Activated CD4-positive, alpha-beta T cell treated with anti-CD3 and anti-CD28 coated beads, Interleukin-2, Interleukin-6, amounts not matched to agents 100 ng/mL and 50 ng/mL, durations not matched to agents 16 hours and 8 hours (primary cell): ENCODE measurements around the gene COPZ1.

ENCODE experiments used
- DNase-seq: peaks from one replicate; pipeline ENCODE4 v3.0.0-alpha.2; 2020

Gene COPZ1

DNA sequence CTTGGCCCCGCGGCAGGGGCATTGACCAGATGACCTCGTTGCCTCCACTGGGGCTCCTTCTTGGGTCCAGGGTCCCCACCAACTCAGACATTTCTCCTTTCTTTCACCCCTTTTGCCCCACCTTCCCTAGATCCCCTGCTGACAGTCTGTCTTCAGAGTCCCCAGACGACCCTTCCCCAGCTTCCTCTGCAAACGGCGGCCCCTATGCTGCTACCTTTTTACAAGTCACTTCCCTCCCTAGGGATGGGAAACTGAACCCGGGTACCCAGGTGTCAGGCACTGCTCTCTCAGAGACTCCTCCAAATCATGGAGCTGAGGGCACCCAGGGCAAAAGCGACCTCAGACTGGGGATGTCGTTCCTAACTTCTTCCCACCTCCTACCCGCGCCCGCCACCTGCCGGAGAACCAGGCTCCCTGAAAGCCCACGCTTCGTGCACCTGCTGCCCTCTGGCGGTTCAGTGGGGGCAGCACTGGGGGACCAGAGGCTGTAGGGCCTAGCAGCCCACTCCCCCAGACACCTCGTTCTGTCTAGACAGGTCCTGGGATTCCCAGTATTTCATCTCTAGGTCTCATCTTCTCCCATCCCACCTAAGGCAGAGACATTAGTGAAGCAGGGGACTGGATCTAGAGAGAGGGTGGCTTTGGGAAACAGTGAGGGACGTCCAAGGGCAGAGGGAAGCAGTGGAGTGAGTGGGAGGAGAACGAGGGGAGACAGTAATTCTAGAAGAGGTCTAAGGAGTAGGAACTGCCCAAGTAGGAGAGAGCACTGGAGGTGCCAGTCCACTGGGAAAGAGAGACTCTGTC is 54.7 kb downstream of the COPZ1 start:
- peak; percentile 93 for DNase-seq

DNA sequence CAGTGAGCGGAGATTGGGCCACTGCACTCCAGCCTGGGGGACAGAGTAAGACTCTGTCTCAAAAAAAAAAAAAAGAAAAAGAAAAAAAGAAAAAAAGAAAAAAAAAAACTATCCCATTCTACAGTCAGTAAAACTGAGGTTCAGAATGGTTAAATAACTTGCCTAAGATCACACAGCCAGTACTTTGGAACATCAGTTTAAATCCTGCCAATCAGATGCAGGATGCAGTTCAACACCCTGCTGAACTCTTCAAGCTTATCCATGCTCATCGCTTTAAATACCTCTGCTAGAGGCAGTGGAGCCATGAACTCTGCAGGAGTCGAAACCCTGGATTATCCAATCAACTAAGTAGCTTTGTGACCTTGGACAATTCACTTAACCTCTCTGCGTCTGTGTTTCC is 56.2 kb downstream of the COPZ1 start:
- DNase-seq = no peak

DNA sequence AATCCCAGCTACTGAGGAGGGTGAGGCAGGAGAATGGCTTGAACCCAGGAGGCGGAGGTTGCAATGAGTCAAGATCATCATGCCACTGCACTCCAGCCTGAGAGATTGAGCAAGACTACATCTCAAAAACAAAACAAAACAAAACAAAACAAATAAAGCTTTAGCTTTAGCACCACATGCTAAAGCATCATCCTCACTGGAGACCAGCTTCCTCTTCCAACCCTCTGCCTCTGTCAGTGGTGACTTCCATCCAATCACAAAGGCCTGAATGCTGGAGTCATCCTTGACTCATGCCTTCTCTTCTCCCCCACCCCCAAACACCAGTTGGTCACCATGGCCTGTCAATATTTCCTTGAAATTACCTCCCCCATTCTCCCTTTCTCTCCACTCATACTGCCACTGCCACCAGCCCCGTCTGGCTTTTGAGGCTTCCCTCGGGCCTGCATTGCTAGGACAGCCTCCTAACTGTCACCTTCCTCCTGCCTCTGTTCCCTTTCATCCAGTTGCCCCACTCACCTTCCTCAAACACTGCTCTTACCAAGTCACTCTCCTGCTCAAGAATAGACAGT is 58.2 kb downstream of the COPZ1 start:
- peak; percentile 23 for DNase-seq

GRCh38 chr12:54384591-54385041 is 59.7 kb downstream of the COPZ1 start, which contains the start of gene ZNF385A:
Gene ZNF385A, minus strand, starts transcription at chr12:54384733. Its CDS starts 219 bp downstream, at chr12:54384514.
- no peak for DNase-seq

DNA sequence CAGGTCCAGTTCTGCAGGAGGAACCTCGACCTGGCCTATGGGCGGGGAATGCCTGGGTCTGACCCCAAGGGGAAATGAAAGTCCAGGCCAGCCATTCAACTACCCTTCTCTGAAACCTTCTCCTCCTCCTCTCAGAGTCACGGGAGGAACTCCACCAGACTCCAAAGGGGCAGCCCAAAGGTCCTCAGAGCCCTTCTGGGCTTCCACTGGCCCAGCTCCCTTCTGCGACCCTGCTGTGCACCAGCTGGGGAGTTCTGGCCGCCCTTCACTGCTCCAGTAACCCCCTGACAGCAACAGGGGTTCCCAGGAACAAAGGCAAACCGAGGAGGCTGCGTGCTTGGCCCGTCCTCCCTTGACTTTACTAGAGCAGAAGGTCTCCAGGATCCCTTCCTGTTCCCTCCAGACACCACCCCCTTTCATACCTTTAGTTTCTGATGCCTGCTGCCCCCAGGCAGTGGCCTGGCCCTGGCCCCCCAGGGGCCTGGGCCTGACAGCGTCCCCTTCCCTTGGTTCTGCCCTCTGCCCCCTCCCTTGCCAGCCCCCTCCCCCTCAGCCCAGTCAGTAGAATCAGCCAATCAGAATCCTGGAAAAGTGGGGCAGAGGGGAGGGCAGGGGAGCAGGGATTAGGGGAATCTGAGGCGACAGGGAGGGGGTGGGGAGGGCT is 60.5 kb downstream of the COPZ1 start:
- no peak for DNase-seq

- DNase-seq = no peak
Observed at GRCh38 chr12:54386403-54387113, 61.6 kb downstream of the COPZ1 start.

DNA sequence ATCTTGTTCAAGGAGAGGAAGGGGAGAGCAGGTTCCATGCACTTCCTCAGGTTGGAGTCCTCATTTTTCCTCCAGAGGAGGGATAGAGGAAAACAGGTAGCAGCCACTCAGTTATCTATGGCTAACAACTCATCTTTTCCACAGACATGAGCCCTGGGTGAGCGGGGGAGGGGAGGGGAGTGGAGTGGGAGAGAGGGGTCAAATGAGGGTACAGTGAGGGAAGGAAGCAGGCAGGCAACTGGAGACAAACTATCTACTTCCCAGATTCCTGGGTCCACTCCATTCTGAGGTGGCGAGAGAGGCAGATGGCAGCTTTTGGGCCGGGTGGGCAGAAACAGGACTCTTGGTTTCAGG is 62.2 kb downstream of the COPZ1 start:
- DNase-seq = no peak

GRCh38 chr12:54388237-54389133 is 63.6 kb downstream of the COPZ1 start:
- DNase-seq = no peak

DNA sequence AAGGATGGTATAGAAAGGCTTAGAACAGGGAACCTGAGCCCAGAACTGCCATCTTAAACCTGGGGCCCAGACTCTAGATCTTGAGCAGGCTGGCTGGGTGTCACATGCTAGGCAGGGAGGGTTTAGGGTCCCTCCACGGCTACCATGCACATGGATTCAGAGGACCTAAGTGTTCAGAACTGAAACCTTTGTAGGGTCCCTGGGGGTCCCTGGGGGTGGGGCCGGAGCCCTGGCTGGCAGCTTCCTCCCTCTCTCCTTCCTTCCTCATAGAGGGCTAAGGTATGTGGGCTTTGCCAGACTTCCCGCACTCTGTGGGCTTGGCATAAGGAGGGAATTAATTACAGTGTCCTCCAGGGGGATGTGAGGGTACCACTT is 64.2 kb downstream of the COPZ1 start:
- DNase-seq = no peak

- no peak for DNase-seq
Observed at GRCh38 chr12:54389607-54390175, 64.8 kb downstream of the COPZ1 start.

GRCh38 chr12:54390176-54390667 is 65.3 kb downstream of the COPZ1 start:
- DNase-seq = no peak

DNA sequence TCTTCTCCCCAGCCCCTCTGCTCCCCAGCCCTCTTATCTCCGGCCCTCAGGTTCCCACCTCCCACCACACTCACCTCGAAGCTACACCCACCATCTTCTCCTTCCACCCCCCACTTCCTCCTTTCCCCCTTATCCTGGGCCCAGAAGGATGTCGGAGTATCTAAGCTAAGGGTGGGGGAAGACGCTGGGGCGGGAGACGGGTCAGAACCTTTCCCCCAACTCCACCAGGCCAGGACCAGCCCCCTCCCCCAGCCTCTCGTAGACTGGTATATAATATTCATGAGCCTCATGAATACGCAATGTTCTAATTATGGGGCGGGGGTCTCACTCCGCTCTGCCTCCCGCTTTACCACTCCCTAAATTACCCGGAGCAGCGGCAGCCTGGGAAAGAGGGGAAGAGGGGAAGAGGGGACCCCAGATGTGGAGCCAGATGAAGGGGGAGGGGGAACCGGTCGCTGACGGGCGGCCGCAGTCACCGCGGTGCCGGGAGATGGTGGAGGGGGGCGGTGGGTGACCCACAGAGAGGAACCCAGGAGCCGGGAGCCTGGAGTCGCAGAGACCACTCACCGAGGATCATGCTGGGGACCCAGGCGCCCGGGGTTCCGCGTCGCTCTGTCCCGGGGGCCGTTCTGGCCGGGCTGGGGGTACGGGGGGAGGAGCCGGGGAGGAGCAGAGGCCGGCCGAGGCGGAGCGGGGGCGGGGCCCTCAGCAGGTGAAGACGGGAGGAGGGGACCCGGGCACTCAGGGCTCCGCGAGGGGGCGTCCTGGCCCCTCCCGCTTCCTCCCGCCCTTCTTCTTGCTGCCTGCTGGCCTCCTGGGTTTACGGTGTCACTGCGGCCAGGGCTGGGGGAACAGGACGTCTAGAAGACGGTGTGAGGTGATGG is 66.0 kb downstream of the COPZ1 start:
- DNase-seq = peak; percentile 57

- DNase-seq = no peak
Observed at GRCh38 chr12:54392485-54393206, 67.7 kb downstream of the COPZ1 start.

DNA sequence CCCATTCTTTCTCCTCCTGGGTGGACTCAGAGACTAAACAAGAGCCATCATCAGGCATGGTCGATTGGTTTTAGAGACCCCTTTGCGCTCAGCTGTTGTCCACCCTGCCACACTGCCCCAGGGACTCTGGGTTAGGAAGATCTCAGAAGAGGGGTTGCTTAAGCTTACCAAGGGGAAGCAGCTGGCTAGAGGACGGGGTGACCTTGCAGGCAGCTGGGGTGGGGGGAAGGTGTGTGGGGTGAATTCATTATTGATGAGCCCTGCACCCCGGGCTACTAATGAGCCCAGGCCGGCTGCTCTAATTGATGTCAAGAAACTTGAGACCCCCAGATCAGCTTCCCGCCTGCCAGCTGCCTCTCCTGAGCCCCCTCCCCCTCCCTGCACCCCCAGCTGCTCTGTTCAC is 68.3 kb downstream of the COPZ1 start:
- DNase-seq = no peak

DNA sequence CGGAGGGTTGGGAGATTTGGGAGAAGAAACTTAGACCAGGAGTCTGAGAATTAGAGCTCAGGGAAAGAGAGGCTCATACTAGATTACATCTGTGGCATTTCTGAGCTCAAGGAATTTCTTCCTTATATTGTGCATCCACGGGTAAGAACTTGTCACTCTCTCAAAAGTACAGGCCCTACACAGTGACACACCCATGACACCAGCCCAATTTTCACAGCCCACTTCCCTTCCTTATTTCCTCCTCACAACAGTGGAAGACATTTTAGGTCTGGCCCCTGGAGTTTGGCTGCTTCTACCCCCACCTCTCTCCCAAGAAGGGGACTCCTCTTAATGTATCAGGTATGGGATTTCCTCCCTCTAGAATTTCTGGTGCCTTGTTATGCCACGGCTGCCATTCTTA is 68.8 kb downstream of the COPZ1 start:
- DNase-seq = no peak

DNA sequence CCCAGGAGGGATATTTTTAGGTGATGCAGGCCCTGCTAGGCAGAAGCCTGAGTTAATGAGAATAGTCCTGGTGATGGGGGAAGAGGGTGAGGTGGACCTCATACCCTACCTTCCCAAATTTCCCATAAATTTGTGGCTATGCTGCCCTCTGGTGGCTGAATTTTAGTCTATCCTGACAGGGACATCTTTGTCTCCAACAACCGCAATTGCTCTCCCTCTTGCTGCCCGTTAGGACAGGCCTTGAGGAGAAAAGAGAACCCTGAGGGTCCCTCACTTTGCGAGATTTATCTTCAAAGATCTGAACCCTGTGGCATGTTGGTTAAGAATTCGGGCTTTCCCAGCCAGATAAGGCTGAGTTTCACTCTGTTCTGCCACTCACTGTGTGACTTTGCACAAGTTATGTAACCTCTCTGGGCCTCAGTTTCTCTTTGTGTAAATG is 69.4 kb downstream of the COPZ1 start:
- DNase-seq = peak; percentile 54

- DNase-seq = no peak
Observed at GRCh38 chr12:54394986-54395385, 70.1 kb downstream of the COPZ1 start.

GRCh38 chr12:54395545-54395944 is 70.6 kb downstream of the COPZ1 start:
- DNase-seq = no peak

GRCh38 chr12:54397157-54397556 is 72.2 kb downstream of the COPZ1 start:
- DNase-seq = no peak

DNA sequence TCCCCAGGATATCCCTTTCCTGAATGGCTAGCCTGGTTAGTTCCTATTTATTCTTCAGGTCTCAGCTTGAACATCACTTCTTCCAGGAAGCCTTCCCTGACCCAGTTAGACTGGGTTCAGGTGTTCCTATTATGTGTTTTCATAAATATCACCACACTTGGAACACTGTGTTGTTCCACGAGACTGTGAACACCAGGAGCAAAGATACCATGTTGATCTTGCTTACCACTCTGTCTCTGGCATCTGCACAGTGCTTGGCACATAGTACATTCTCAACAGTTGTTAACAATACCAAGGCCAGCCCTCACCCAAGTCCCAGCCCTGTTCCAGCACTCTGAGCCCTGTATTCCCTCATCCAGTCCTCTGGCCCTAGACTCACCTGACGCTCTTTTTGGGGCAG is 73.3 kb downstream of the COPZ1 start:
- DNase-seq = no peak
